Astrocyte of the spinal cord (primary cell): ENCODE results near the gene MACROD2.

Experiments used
- DNase-seq: peaks from one replicate; pipeline ENCODE4 v3.0.0; 2011; ENCODE audit warnings: low read depth, low spot score
- H3K4me3 ChIP-seq: 2 replicates; pipeline ENCODE4 v1.5.1; 2011; ENCODE audit warnings: low read depth, mild to moderate bottlenecking, low read length, moderate library complexity
- CTCF ChIP-seq: IDR thresholded peaks from 2 replicates; pipeline ENCODE4 v1.5.1; 2012; ENCODE audit warnings: low read depth, mild to moderate bottlenecking, low read length, inconsistent platforms
- in situ Hi-C: cut with HindIII; loops from 2 replicates; pipeline ENCODE4 v1.10.0; 2017; ENCODE audit warnings: low sequenced_read_pairs

The MACROD2 gene

GRCh38 chr20:14986026-14986655 lies 990.8 kb downstream of the MACROD2 start:
- in situ Hi-C loops: no loop called here
- DNase-seq: peak; percentile 5
- TF ChIP-seq CTCF: no peak
- H3K4me3 ChIP-seq: no peak overlapping the region

GRCh38 chr20:14986656-14987055 lies 991.3 kb downstream of the MACROD2 start:
- in situ Hi-C loops: no loop called here
- no peak for DNase-seq

GRCh38 chr20:14989535-14990290 lies 994.4 kb downstream of the MACROD2 start:
- in situ Hi-C loops: no loop called here
- no peak for TF ChIP-seq CTCF
- H3K4me3 ChIP-seq: no peak overlapping the region
- DNase-seq: no peak

More at GRCh38 chr20:14986656-14987055, 991.3 kb downstream of the MACROD2 start:
- TF ChIP-seq CTCF: no peak
- no peak overlapping the region for H3K4me3 ChIP-seq

DNA sequence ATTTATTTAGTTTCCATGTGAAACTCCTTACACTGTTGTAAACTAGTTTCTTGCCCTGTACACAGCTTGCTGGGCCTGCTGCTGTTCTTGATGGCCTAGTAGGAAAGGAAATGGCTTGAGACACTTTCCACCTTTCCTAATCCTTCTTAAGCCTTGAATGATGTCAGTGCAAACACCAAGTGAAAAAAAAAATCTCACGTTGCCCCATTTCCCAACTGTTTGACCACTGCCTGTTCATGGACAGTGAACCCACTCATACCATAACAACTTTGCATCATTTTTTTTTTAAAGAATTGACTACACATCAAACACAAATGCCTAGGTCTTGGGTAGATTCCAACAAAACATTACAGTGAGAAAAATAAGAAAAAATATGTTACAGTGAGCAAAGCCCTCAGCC lies 995.7 kb downstream of the MACROD2 start:
- no peak overlapping the region for H3K4me3 ChIP-seq
- TF ChIP-seq CTCF: no peak
- no peak for DNase-seq
- in situ Hi-C loops: no loop called here

- no peak overlapping the region for H3K4me3 ChIP-seq
- no peak for TF ChIP-seq CTCF
- peak; percentile 9 for DNase-seq
- in situ Hi-C loops: no loop called here
Measured at GRCh38 chr20:14992153-14992552, 996.8 kb downstream of the MACROD2 start.

GRCh38 chr20:14992961-14993360 lies 997.6 kb downstream of the MACROD2 start:
- TF ChIP-seq CTCF: no peak
- H3K4me3 ChIP-seq: no peak overlapping the region
- peak; percentile 1 for DNase-seq
- in situ Hi-C loops: no loop called here
